K562 (cell line): ENCODE measurements around the gene ARR3. TPM values are rescaled to one million over a fixed set of nuclear protein-coding genes. Genes with fewer than 3 reads are reported as not detected.

Source experiments
- CCNT2 ChIP-seq: IDR thresholded peaks from 2 replicates; pipeline ENCODE4 v1.6.1; 2011; ENCODE audit warnings: borderline replicate concordance, low read depth, mild to moderate bottlenecking, moderate library complexity, mixed read lengths, low read length; ENCODE audit not compliant: insufficient read length; ENCODE audit errors: extremely low read depth
- ELF1 ChIP-seq: fragments of 200-800 bp; sonication (Bioruptor generic); IDR thresholded peaks from 2 replicates; pipeline ENCODE4 v1.6.1; 2016; ENCODE audit warnings: missing genetic modification characterization, missing compliant biosample characterization
- EP400 ChIP-seq: fragments of 450-650 bp; IDR thresholded peaks from 2 replicates; pipeline ENCODE4 v1.6.1; 2017; ENCODE audit warnings: antibody characterized with exemption, mild to moderate bottlenecking, moderate library complexity
- ESRRA ChIP-seq: fragments of 450-650 bp; IDR thresholded peaks from 2 replicates; pipeline ENCODE4 v1.6.1; 2014; ENCODE audit warnings: low read depth, mild to moderate bottlenecking, moderate library complexity, borderline replicate concordance
- NFATC3 ChIP-seq: fragments of 450-650 bp; IDR thresholded peaks from 2 replicates; pipeline ENCODE4 v1.6.1; 2017; ENCODE audit warnings: mild to moderate bottlenecking
- PHF20 ChIP-seq: fragments of 450-650 bp; IDR thresholded peaks from 2 replicates; pipeline ENCODE4 v1.6.1; 2018; ENCODE audit not compliant: partially characterized antibody
- SMAD4 ChIP-seq: fragments of 250-450 bp; sonication (Bioruptor Pico); conservative IDR thresholded peaks from 2 replicates; pipeline ENCODE4 v1.8.0; 2021; ENCODE audit warnings: inconsistent platforms, mild to moderate bottlenecking, moderate library complexity
- SP1 ChIP-seq: sonication (generic); formaldehyde crosslinking; IDR thresholded peaks from 2 replicates; pipeline ENCODE4 v1.8.1; 2022; ENCODE audit warnings: mild to moderate bottlenecking, missing genetic modification reagents
- SRSF3 ChIP-seq: fragments of 200-400 bp; formaldehyde crosslinking; IDR thresholded peaks from 2 replicates; pipeline ENCODE4 v1.6.1; 2016; ENCODE audit warnings: mild to moderate bottlenecking, low read length, moderate library complexity; ENCODE audit not compliant: insufficient read depth
- TFAP4 ChIP-seq: sonication (generic); formaldehyde crosslinking; IDR thresholded peaks from 2 replicates; pipeline ENCODE4 v1.8.0; 2022; ENCODE audit warnings: missing genetic modification reagents, mild to moderate bottlenecking, moderate library complexity, borderline replicate concordance
- TOE1 ChIP-seq, 2 experiments: fragments of 450-650 bp in 1 of 2; sonication (generic) in 1 of 2; formaldehyde crosslinking in 1 of 2; IDR thresholded peaks; 2 replicates each; pipeline versions ENCODE4 v1.7.1 to v1.8.0; 2016 to 2022; ENCODE audit warnings: borderline replicate concordance in 2 of 2, mild to moderate bottlenecking in 2 of 2, antibody characterized with exemption in 1 of 2, inconsistent platforms in 1 of 2, low read depth in 1 of 2, missing genetic modification reagents in 1 of 2, moderate library complexity in 1 of 2
- VEZF1 ChIP-seq: fragments of 200-800 bp; sonication (Bioruptor generic); IDR thresholded peaks from 2 replicates; pipeline ENCODE4 v1.6.1; 2017; ENCODE audit warnings: missing genetic modification characterization, missing compliant biosample characterization
- ZNF280A ChIP-seq: fragments of 450-650 bp; IDR thresholded peaks from 2 replicates; pipeline ENCODE4 v1.6.1; 2018; ENCODE audit warnings: mild to moderate bottlenecking, low read depth; ENCODE audit not compliant: partially characterized antibody
- polyA plus RNA-seq, 8 experiments: library from polyadenylated mRNA; depleted of rRNA in 4 of 8; stranded (reverse) in 5 of 8; unstranded in 3 of 8; fragments of >200 nt; fragmentation: Nextera tagmentation in 2 of 8; fragmentation: Illumina TruSeq in 1 of 8; extraction: Ambion mirVana in 2 of 8; extraction: Trizol in 1 of 8; gene quantifications; 2 replicates each; pipeline versions ENCODE4 v1.2.1 to v1.2.3, GENCODE V29; 2011 to 2014; ENCODE audit warnings: inconsistent platforms in 1 of 8, missing spikeins in 1 of 8
- total RNA-seq, 7 experiments: library from RNA; depleted of rRNA in 6 of 7; stranded (reverse); fragments of >200 nt in 6 of 7; fragmentation: Illumina TruSeq in 2 of 7; extraction: Trizol in 2 of 7; gene quantifications; 2 replicates each; pipeline versions ENCODE4 v1.2.1 to v1.2.3, GENCODE V29; 2011 to 2021; ENCODE audit warnings: low replicate concordance in 1 of 7

ARR3 gene
- total and polyA plus RNA-seq, 9 of the 15 experiments (the other 6 are each of a cell fraction or from before 2014, with no cell fraction given) = not detected

GRCh38 chrX:70289793-70290770 lies 21.9 kb downstream of the ARR3 start, which contains the start of the genes KIF4A and PDZD11 (continued):
- TF ChIP-seq ELF1 = peak; percentile 59
- TF ChIP-seq ZNF280A = no peak
- TF ChIP-seq TOE1 (IDR thresholded peaks at IDR 0.05; ENCODE audit: borderline replicate concordance) = 0 out of 2 replicates have a peak, but pooled peaks have one; percentile 28
- no peak for TF ChIP-seq TOE1 (CRISPR knock-in tag; IDR thresholded peaks at IDR 0.05; ENCODE audit: borderline replicate concordance, low read depth)
- peak; percentile 75 for TF ChIP-seq PHF20
- TF ChIP-seq SMAD4 (CRISPR knock-in tag) = 0 out of 2 replicates have a peak, but pooled peaks have one; percentile 22
- TF ChIP-seq TFAP4 (CRISPR knock-in tag) = peak; percentile 61
- no peak for TF ChIP-seq NFATC3
- 0 out of 2 replicates have a peak, but pooled peaks have one; percentile 41 for TF ChIP-seq ESRRA
- TF ChIP-seq EP400 = peak; percentile 91
- TF ChIP-seq CCNT2 = peak; percentile 27
- no peak for TF ChIP-seq SRSF3
- TF ChIP-seq SP1 (CRISPR knock-in tag) = peak; percentile 46; the same call in 1 of the 2 replicates
- peak; percentile 48; the same call in 1 of the 2 replicates for TF ChIP-seq VEZF1 (CRISPR knock-in tag)
